ENCODE data around the gene AVL9. TPM values are rescaled to one million over a fixed set of nuclear protein-coding genes. Genes with fewer than 3 reads are reported as not detected.

The AVL9 gene
- total and polyA plus RNA-seq, 9 of the 15 experiments (the other 6 are each of a cell fraction or from before 2014, with no cell fraction given) = 6.4 to 66.2 (median 30.1) TPM

DNA sequence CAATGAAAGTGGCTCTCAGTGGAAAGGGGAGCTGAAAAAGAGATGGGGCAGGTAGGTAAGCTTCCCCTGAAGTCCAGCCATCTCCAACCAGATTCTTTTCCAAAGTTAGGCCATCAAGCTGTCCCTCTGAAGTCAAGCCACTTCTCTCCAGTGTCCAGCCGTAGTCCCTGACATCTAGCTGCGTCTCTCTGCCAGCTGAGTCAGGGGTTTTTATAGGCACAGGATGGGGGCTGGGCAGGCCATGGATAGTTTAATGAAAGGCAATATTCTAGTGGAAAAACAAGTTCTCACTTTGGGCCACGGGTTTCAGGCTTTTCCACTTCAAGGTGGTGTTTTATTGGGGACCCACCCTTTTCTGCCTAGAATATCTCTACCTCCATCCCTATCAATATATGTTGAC, 36.8 kb downstream of the AVL9 start (continued):
- TF ChIP-seq ZNF408 (CRISPR knock-in tag; IDR thresholded peaks at IDR 0.05; ENCODE audit: low read depth) = no peak
- TF ChIP-seq, protein P1, sequence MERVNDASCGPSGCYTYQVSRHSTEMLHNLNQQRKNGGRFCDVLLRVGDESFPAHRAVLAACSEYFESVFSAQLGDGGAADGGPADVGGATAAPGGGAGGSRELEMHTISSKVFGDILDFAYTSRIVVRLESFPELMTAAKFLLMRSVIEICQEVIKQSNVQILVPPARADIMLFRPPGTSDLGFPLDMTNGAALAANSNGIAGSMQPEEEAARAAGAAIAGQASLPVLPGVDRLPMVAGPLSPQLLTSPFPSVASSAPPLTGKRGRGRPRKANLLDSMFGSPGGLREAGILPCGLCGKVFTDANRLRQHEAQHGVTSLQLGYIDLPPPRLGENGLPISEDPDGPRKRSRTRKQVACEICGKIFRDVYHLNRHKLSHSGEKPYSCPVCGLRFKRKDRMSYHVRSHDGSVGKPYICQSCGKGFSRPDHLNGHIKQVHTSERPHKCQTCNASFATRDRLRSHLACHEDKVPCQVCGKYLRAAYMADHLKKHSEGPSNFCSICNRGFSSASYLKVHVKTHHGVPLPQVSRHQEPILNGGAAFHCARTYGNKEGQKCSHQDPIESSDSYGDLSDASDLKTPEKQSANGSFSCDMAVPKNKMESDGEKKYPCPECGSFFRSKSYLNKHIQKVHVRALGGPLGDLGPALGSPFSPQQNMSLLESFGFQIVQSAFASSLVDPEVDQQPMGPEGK (CRISPR knock-in tag; IDR thresholded peaks at IDR 0.05; ENCODE audit: borderline replicate concordance) = no peak
- TF ChIP-seq TEAD2 (tag; IDR thresholded peaks at IDR 0.05) = no peak
- no peak for TF ChIP-seq CBX8 (IDR thresholded peaks at IDR 0.05; ENCODE audit: borderline replicate concordance, extremely low read depth, low read depth, low read length, poor library complexity, severe bottlenecking)
- TF ChIP-seq TAF9B (IDR thresholded peaks at IDR 0.05; ENCODE audit: partially characterized antibody) = no peak
- TF ChIP-seq CBX2 (IDR thresholded peaks at IDR 0.05; ENCODE audit: insufficient read depth, low read length, poor library complexity, severe bottlenecking) = no peak
- no peak for TF ChIP-seq STAG1 (CRISPR knock-in tag; IDR thresholded peaks at IDR 0.05; ENCODE audit: borderline replicate concordance)
- no peak for TF ChIP-seq PURB (CRISPR knock-in tag; IDR thresholded peaks at IDR 0.05; ENCODE audit: low read depth)
- no peak for TF ChIP-seq TCF3 (CRISPR knock-in tag; IDR thresholded peaks at IDR 0.05)
- TF ChIP-seq HDAC6 (IDR thresholded peaks at IDR 0.05; ENCODE audit: low read depth, low read length) = no peak
- TF ChIP-seq, protein P2, sequence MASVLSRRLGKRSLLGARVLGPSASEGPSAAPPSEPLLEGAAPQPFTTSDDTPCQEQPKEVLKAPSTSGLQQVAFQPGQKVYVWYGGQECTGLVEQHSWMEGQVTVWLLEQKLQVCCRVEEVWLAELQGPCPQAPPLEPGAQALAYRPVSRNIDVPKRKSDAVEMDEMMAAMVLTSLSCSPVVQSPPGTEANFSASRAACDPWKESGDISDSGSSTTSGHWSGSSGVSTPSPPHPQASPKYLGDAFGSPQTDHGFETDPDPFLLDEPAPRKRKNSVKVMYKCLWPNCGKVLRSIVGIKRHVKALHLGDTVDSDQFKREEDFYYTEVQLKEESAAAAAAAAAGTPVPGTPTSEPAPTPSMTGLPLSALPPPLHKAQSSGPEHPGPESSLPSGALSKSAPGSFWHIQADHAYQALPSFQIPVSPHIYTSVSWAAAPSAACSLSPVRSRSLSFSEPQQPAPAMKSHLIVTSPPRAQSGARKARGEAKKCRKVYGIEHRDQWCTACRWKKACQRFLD (CRISPR knock-in tag; IDR thresholded peaks at IDR 0.05) = no peak
- TF ChIP-seq SNRNP70 (optimal IDR thresholded peaks at IDR 0.05; ENCODE audit: low read depth, low read length) = no peak
- TF ChIP-seq, protein P3, sequence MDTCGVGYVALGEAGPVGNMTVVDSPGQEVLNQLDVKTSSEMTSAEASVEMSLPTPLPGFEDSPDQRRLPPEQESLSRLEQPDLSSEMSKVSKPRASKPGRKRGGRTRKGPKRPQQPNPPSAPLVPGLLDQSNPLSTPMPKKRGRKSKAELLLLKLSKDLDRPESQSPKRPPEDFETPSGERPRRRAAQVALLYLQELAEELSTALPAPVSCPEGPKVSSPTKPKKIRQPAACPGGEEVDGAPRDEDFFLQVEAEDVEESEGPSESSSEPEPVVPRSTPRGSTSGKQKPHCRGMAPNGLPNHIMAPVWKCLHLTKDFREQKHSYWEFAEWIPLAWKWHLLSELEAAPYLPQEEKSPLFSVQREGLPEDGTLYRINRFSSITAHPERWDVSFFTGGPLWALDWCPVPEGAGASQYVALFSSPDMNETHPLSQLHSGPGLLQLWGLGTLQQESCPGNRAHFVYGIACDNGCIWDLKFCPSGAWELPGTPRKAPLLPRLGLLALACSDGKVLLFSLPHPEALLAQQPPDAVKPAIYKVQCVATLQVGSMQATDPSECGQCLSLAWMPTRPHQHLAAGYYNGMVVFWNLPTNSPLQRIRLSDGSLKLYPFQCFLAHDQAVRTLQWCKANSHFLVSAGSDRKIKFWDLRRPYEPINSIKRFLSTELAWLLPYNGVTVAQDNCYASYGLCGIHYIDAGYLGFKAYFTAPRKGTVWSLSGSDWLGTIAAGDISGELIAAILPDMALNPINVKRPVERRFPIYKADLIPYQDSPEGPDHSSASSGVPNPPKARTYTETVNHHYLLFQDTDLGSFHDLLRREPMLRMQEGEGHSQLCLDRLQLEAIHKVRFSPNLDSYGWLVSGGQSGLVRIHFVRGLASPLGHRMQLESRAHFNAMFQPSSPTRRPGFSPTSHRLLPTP (IDR thresholded peaks at IDR 0.05; ENCODE audit: borderline replicate concordance, extremely low read depth, insufficient read length) = no peak
- TF ChIP-seq BCOR (IDR thresholded peaks at IDR 0.05) = no peak

Data from K562 (cell line).